Loucy (cell line): ENCODE results near the gene GLRA1.

Experiments used
- H2AFZ ChIP-seq: fragments of 200-600 bp; sonication (generic); 2 replicates; pipeline ENCODE4 v1.6.0; 2016; ENCODE audit warnings: antibody characterized with exemption, mild to moderate bottlenecking, low read length, moderate library complexity
- H3F3A ChIP-seq: fragments of 200-600 bp; 2 replicates; pipeline ENCODE4 v1.6.0; 2016; ENCODE audit warnings: antibody characterized with exemption, low read depth, mild to moderate bottlenecking
- H3K27me3 ChIP-seq: fragments of 200-600 bp; sonication (generic); 2 replicates; pipeline ENCODE4 v1.6.1; 2014; ENCODE audit warnings: low read length, mild to moderate bottlenecking; ENCODE audit not compliant: insufficient read depth, poor library complexity, severe bottlenecking
- H3K36me3 ChIP-seq: fragments of 200-600 bp; sonication (generic); 2 replicates; pipeline ENCODE4 v1.6.1; 2016; ENCODE audit warnings: low read length; ENCODE audit not compliant: insufficient read depth
- H3K4me1 ChIP-seq: fragments of 200-600 bp; sonication (generic); 2 replicates; pipeline ENCODE4 v1.5.1; 2014; ENCODE audit warnings: low read length, mild to moderate bottlenecking; ENCODE audit not compliant: insufficient read depth, poor library complexity, severe bottlenecking
- H3K4me2 ChIP-seq: fragments of 200-600 bp; sonication (generic); 2 replicates; pipeline ENCODE4 v1.6.0; 2014; ENCODE audit warnings: antibody characterized with exemption, low read length, low read depth, mild to moderate bottlenecking; ENCODE audit not compliant: poor library complexity, severe bottlenecking
- H3K4me3 ChIP-seq: fragments of 200-600 bp; sonication (generic); 2 replicates; pipeline ENCODE4 v1.5.1; 2014; ENCODE audit warnings: low read length, mild to moderate bottlenecking, mixed read lengths; ENCODE audit not compliant: poor library complexity, severe bottlenecking
- H3K79me2 ChIP-seq: fragments of 200-600 bp; sonication (generic); 2 replicates; pipeline ENCODE4 v1.6.1; 2014; ENCODE audit warnings: low read length; ENCODE audit not compliant: insufficient read depth
- H3K9ac ChIP-seq: fragments of 200-600 bp; sonication (generic); 2 replicates; pipeline ENCODE4 v1.6.0; 2014; ENCODE audit warnings: mild to moderate bottlenecking, low read depth, low read length, moderate library complexity; ENCODE audit not compliant: poor library complexity, severe bottlenecking
- H3K9me2 ChIP-seq: fragments of 200-600 bp; sonication (generic); replicated peaks from 2 replicates; pipeline ENCODE4 v1.6.1; 2016; ENCODE audit warnings: low read depth, low read length, mixed read lengths
- H3K9me3 ChIP-seq: fragments of 200-600 bp; sonication (generic); 2 replicates; pipeline ENCODE4 v1.6.1; 2014; ENCODE audit warnings: mild to moderate bottlenecking, antibody characterized with exemption, low read length, low read depth; ENCODE audit not compliant: insufficient read depth
- H4K20me1 ChIP-seq: fragments of 200-600 bp; sonication (generic); 2 replicates; pipeline ENCODE4 v1.6.0; 2014; ENCODE audit warnings: antibody characterized with exemption, low read length, mild to moderate bottlenecking; ENCODE audit not compliant: insufficient read depth, poor library complexity, severe bottlenecking
- EZH2phosphoT487 ChIP-seq: fragments of 200-600 bp; IDR thresholded peaks from 2 replicates; pipeline ENCODE4 v1.6.1; 2018; ENCODE audit warnings: antibody characterized with exemption, mild to moderate bottlenecking, moderate library complexity, borderline replicate concordance
- TF ChIP-seq, protein P1 (sequence below): fragments of 200-600 bp; sonication (generic); conservative IDR thresholded peaks from 2 replicates; pipeline ENCODE4 v1.5.1; 2014; ENCODE audit warnings: mild to moderate bottlenecking, antibody characterized with exemption, low read length

Gene GLRA1

DNA sequence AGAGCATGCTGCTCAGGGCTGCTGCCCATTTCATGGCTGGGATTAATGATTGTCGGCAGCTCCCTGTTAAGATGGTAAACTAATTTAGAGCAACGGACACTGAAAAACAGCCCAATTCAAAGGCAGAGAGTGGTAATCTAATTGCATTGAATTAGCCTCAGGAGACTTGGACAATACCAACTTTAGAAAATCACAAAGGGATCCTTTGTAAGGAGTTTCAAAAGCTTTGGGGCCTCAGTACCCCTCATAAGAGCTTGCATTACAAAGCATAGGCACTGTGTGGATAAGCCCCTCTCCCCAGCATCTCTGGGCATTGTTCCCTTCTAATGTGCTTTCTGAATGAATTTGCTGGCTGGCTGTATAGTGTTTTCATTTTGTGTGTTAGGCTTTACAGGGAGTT lies 6.7 kb downstream of the GLRA1 start:
- H3K9me2 ChIP-seq: no peaks in the 10 kb centered on the region
- H3K9ac ChIP-seq: no peak overlapping the region
- peaks cover 6% of the 10 kb centered on the region for H3K4me1 ChIP-seq
- no peaks in the 10 kb centered on the region for H3K79me2 ChIP-seq
- H3K36me3 ChIP-seq: no peaks in the 10 kb centered on the region
- H3F3A ChIP-seq: no peaks in the 10 kb centered on the region
- H4K20me1 ChIP-seq: no peaks in the 10 kb centered on the region
- no peaks in the 10 kb centered on the region for H3K9me3 ChIP-seq
- no peak overlapping the region for H3K4me3 ChIP-seq
- no peak overlapping the region for H2AFZ ChIP-seq
- no peak overlapping the region for H3K4me2 ChIP-seq
- no peak for TF ChIP-seq EZH2phosphoT487
- TF ChIP-seq, protein P1, sequence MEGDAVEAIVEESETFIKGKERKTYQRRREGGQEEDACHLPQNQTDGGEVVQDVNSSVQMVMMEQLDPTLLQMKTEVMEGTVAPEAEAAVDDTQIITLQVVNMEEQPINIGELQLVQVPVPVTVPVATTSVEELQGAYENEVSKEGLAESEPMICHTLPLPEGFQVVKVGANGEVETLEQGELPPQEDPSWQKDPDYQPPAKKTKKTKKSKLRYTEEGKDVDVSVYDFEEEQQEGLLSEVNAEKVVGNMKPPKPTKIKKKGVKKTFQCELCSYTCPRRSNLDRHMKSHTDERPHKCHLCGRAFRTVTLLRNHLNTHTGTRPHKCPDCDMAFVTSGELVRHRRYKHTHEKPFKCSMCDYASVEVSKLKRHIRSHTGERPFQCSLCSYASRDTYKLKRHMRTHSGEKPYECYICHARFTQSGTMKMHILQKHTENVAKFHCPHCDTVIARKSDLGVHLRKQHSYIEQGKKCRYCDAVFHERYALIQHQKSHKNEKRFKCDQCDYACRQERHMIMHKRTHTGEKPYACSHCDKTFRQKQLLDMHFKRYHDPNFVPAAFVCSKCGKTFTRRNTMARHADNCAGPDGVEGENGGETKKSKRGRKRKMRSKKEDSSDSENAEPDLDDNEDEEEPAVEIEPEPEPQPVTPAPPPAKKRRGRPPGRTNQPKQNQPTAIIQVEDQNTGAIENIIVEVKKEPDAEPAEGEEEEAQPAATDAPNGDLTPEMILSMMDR: no peak
- no peaks in the 10 kb centered on the region for H3K27me3 ChIP-seq

- Histone ChIP-seq H3K9me3 (no peaks in the 10 kb centered on the region), H3K4me3 (no peak overlapping the region), H3F3A (no peaks in the 10 kb centered on the region), H3K27me3 (no peaks in the 10 kb centered on the region), H3K4me2 (no peak overlapping the region), H2AFZ (no peak overlapping the region), H3K4me1 (peaks cover 6% of the 10 kb centered on the region), H3K9ac (no peak overlapping the region), H3K36me3 (no peaks in the 10 kb centered on the region), H3K79me2 (no peaks in the 10 kb centered on the region), H3K9me2 (no peaks in the 10 kb centered on the region), H4K20me1 (no peaks in the 10 kb centered on the region)
- TF ChIP-seq, protein P1: no peak
- no peak for TF ChIP-seq EZH2phosphoT487
Measured at GRCh38 chr5:151913425-151913824, 11.2 kb downstream of the GLRA1 start.

GRCh38 chr5:151912360-151912759 lies 12.3 kb downstream of the GLRA1 start:
- Histone ChIP-seq H4K20me1 (no peaks in the 10 kb centered on the region), H3K27me3 (no peaks in the 10 kb centered on the region), H3K4me2 (no peak overlapping the region), H3K4me1 (peaks cover 6% of the 10 kb centered on the region), H3F3A (no peaks in the 10 kb centered on the region), H3K4me3 (no peak overlapping the region), H3K36me3 (no peaks in the 10 kb centered on the region), H3K79me2 (no peaks in the 10 kb centered on the region), H3K9me3 (no peaks in the 10 kb centered on the region), H3K9ac (no peak overlapping the region), H2AFZ (no peak overlapping the region), H3K9me2 (no peaks in the 10 kb centered on the region)
- TF ChIP-seq, protein P1: no peak
- no peak for TF ChIP-seq EZH2phosphoT487
